Smooth muscle cell (in vitro differentiated cells): Measurements from ENCODE around the gene FUCA1. TPM values are rescaled to one million over a fixed set of nuclear protein-coding genes. Genes with fewer than 3 reads are reported as not detected.
A peak's percentile ranks its signal among the peaks of the same experiment; 100 is the strongest.

Experiments
- DNase-seq: peaks from one replicate; lab custom pipeline; 2025; ENCODE audit not compliant: unreplicated experiment; lab: John Stamatoyannopoulos, UW
- H2AFZ ChIP-seq: fragments of 200-600 bp; sonication (generic); 2 replicates; pipeline ENCODE4 v1.6.0; 2016; ENCODE audit warnings: antibody characterized with exemption, low read depth, mild to moderate bottlenecking
- H3F3A ChIP-seq: fragments of 200-600 bp; sonication (generic); 2 replicates; pipeline ENCODE4 v1.6.0; 2017; ENCODE audit warnings: antibody characterized with exemption, low read depth
- H3K27ac ChIP-seq: fragments of 200-600 bp; sonication (generic); 2 replicates; pipeline ENCODE4 v1.5.1; 2016; ENCODE audit warnings: low read depth, mild to moderate bottlenecking
- H3K27me3 ChIP-seq: fragments of 200-600 bp; sonication (generic); 2 replicates; pipeline ENCODE4 v1.6.1; 2016; ENCODE audit warnings: low read depth, mild to moderate bottlenecking
- H3K36me3 ChIP-seq: fragments of 200-600 bp; sonication (generic); 2 replicates; pipeline ENCODE4 v1.5.1; 2016; ENCODE audit warnings: low read depth
- H3K4me1 ChIP-seq: fragments of 200-600 bp; sonication (generic); 2 replicates; pipeline ENCODE4 v1.5.1; 2016; ENCODE audit warnings: low read depth
- H3K4me2 ChIP-seq: fragments of 200-600 bp; sonication (generic); 2 replicates; pipeline ENCODE4 v1.6.0; 2016; ENCODE audit warnings: mild to moderate bottlenecking
- H3K4me3 ChIP-seq: fragments of 200-600 bp; sonication (generic); 2 replicates; pipeline ENCODE4 v1.5.1; 2016; ENCODE audit warnings: mild to moderate bottlenecking
- H3K79me2 ChIP-seq: fragments of 200-600 bp; sonication (generic); 2 replicates; pipeline ENCODE4 v1.6.0; 2016; ENCODE audit warnings: low read depth, mild to moderate bottlenecking
- H3K9ac ChIP-seq: fragments of 200-600 bp; sonication (generic); 2 replicates; pipeline ENCODE4 v1.6.0; 2016; ENCODE audit warnings: low read depth
- H3K9me3 ChIP-seq: fragments of 200-600 bp; sonication (generic); replicated peaks from 2 replicates; pipeline ENCODE4 v1.5.1; 2016; ENCODE audit warnings: low read depth
- H4K20me1 ChIP-seq: fragments of 200-600 bp; sonication (generic); 2 replicates; pipeline ENCODE4 v1.6.0; 2016; ENCODE audit warnings: low read depth
- CTCF ChIP-seq: fragments of 200-600 bp; sonication (generic); IDR thresholded peaks from 2 replicates; pipeline ENCODE4 v1.5.1; 2017; ENCODE audit warnings: borderline replicate concordance, mild to moderate bottlenecking, antibody characterized with exemption; ENCODE audit not compliant: insufficient read depth, poor library complexity, severe bottlenecking
- WGBS: methylation state at CpG from one replicate; pipeline ENCODE4 v1.1.7; 2016; ENCODE audit warnings: low lambda C conversion rate; 5-methylcytosine and 5-hydroxymethylcytosine counted together
- polyA plus RNA-seq: library from polyadenylated mRNA; unstranded; fragments of >200 nt; fragmentation: Nextera tagmentation; extraction: Ambion mirVana; gene quantifications from 2 replicates; pipeline ENCODE4 v1.2.1, GENCODE V29; 2016
- total RNA-seq: library from RNA; depleted of rRNA; stranded (reverse); fragments of >200 nt; gene quantifications from 2 replicates; pipeline ENCODE4 v1.2.3, GENCODE V29; 2014

Gene FUCA1
- total and polyA plus RNA-seq, 2 experiments from 2014 or later, result 10.4 to 19.0 TPM

GRCh38 chr1:23824711-23825075 lies 43.4 kb downstream of the FUCA1 start:
- no peak for DNase-seq
- H3K4me3 ChIP-seq, result peak overlapping the region; percentile 95
- peak overlapping the region; percentile 94 for H3K4me2 ChIP-seq
- H3K36me3 ChIP-seq, result no peaks in the 10 kb centered on the region
- H2AFZ ChIP-seq, result peak overlapping the region; percentile 80
- H3F3A ChIP-seq, result no peaks in the 10 kb centered on the region
- no peak for TF ChIP-seq CTCF
- no peaks in the 10 kb centered on the region for H4K20me1 ChIP-seq
- peak overlapping the region; percentile 96 for H3K9ac ChIP-seq
- H3K9me3 ChIP-seq, result no peaks in the 10 kb centered on the region
- no peaks in the 10 kb centered on the region for H3K27me3 ChIP-seq
- peaks cover 12% of the 10 kb centered on the region for H3K79me2 ChIP-seq
- peak overlapping the region; percentile 90 for H3K27ac ChIP-seq
- WGBS, result 9% methylated on average over 8 of the region's 8 CpGs
- H3K4me1 ChIP-seq, result peaks cover 8% of the 10 kb centered on the region

- no peak for DNase-seq
- Histone ChIP-seq H3K4me1 (peaks cover 8% of the 10 kb centered on the region), H4K20me1 (no peaks in the 10 kb centered on the region), H3K9me3 (no peaks in the 10 kb centered on the region), H3K27me3 (no peaks in the 10 kb centered on the region), H2AFZ (no peak overlapping the region), H3K4me3 (peak overlapping the region; percentile 95), H3K4me2 (peak overlapping the region; percentile 94), H3K27ac (no peak overlapping the region), H3F3A (no peaks in the 10 kb centered on the region), H3K9ac (no peak overlapping the region), H3K79me2 (peaks cover 12% of the 10 kb centered on the region), H3K36me3 (no peaks in the 10 kb centered on the region)
- WGBS, result 92% methylated on average over 7 of the region's 7 CpGs
- no peak for TF ChIP-seq CTCF
These were observed 44.3 kb downstream of the FUCA1 start for GRCh38 chr1:23823767-23824166.

GRCh38 chr1:23817633-23818032 lies 50.5 kb downstream of the FUCA1 start:
- H3K27ac ChIP-seq, result no peak overlapping the region
- DNase-seq, result no peak
- H4K20me1 ChIP-seq, result no peaks in the 10 kb centered on the region
- no peak overlapping the region for H2AFZ ChIP-seq
- no peaks in the 10 kb centered on the region for H3K27me3 ChIP-seq
- H3K9me3 ChIP-seq, result no peaks in the 10 kb centered on the region
- no peaks in the 10 kb centered on the region for H3K79me2 ChIP-seq
- no peak overlapping the region for H3K9ac ChIP-seq
- H3K4me2 ChIP-seq, result no peak overlapping the region
- H3F3A ChIP-seq, result no peaks in the 10 kb centered on the region
- H3K4me3 ChIP-seq, result no peak overlapping the region
- 92% methylated on average over 3 of the region's 3 CpGs for WGBS
- no peak for TF ChIP-seq CTCF
- peaks cover 7% of the 10 kb centered on the region for H3K36me3 ChIP-seq
- no peaks in the 10 kb centered on the region for H3K4me1 ChIP-seq

- no peak overlapping the region for H3K4me3 ChIP-seq
- no peak overlapping the region for H3K9ac ChIP-seq
- TF ChIP-seq CTCF, result no peak
These were observed 51.2 kb downstream of the FUCA1 start for GRCh38 chr1:23816906-23817305.

More at GRCh38 chr1:23816906-23817305, 51.2 kb downstream of the FUCA1 start:
- no peak overlapping the region for H3K4me2 ChIP-seq
- H4K20me1 ChIP-seq, result no peaks in the 10 kb centered on the region
- H2AFZ ChIP-seq, result no peak overlapping the region
- DNase-seq, result no peak
- H3K27ac ChIP-seq, result no peak overlapping the region
- H3K79me2 ChIP-seq, result no peaks in the 10 kb centered on the region
- H3F3A ChIP-seq, result no peaks in the 10 kb centered on the region
- no peaks in the 10 kb centered on the region for H3K9me3 ChIP-seq
- H3K4me1 ChIP-seq, result no peaks in the 10 kb centered on the region
- H3K27me3 ChIP-seq, result no peaks in the 10 kb centered on the region
- peaks cover 7% of the 10 kb centered on the region for H3K36me3 ChIP-seq
